Stimulated activated CD8-positive, alpha-beta memory T cell treated with anti-CD3 and anti-CD28 coated beads, Interleukin-4, amount 100 ng/mL, for 48 hours (primary cell): ENCODE measurements around the gene KCNMB1.

Experiments
- DNase-seq: peaks from one replicate; pipeline ENCODE4 v3.0.0-alpha.2; 2020

Gene KCNMB1

GRCh38 chr5:170388818-170389549 is at the start of gene KCNMB1:
TSS of gene KCNMB1 (minus strand) at chr5:170389367. CDS start at chr5:170385447, 3,920 bp downstream.
- DNase-seq = no peak

GRCh38 chr5:170438581-170438980 is 49.4 kb upstream of the KCNMB1 start:
- DNase-seq = no peak

GRCh38 chr5:170437621-170438375 is 48.6 kb upstream of the KCNMB1 start:
- no peak for DNase-seq

GRCh38 chr5:170436335-170436734 is 47.2 kb upstream of the KCNMB1 start:
- DNase-seq = no peak

GRCh38 chr5:170434966-170435605 is 45.9 kb upstream of the KCNMB1 start:
- DNase-seq = peak; percentile 78

- no peak for DNase-seq
Observed at GRCh38 chr5:170432669-170433068, 43.5 kb upstream of the KCNMB1 start.

GRCh38 chr5:170431571-170431970 is 42.4 kb upstream of the KCNMB1 start:
- no peak for DNase-seq

- DNase-seq = no peak
Observed at GRCh38 chr5:170430866-170431437, 41.8 kb upstream of the KCNMB1 start.

GRCh38 chr5:170430256-170430655 is 41.1 kb upstream of the KCNMB1 start:
- no peak for DNase-seq

GRCh38 chr5:170429014-170429413 is 39.8 kb upstream of the KCNMB1 start:
- no peak for DNase-seq

GRCh38 chr5:170427672-170428236 is 38.6 kb upstream of the KCNMB1 start:
- no peak for DNase-seq

- no peak for DNase-seq
Observed at GRCh38 chr5:170426786-170427185, 37.6 kb upstream of the KCNMB1 start.

- DNase-seq = no peak
Observed at GRCh38 chr5:170426149-170426767, 37.1 kb upstream of the KCNMB1 start.

GRCh38 chr5:170425731-170426130 is 36.6 kb upstream of the KCNMB1 start:
- DNase-seq = no peak

GRCh38 chr5:170424629-170425028 is 35.5 kb upstream of the KCNMB1 start:
- DNase-seq = no peak

GRCh38 chr5:170423692-170424091 is 34.5 kb upstream of the KCNMB1 start:
- DNase-seq = no peak

GRCh38 chr5:170421826-170422225 is 32.7 kb upstream of the KCNMB1 start:
- no peak for DNase-seq

GRCh38 chr5:170420806-170421412 is 31.7 kb upstream of the KCNMB1 start:
- DNase-seq = peak; percentile 61

- no peak for DNase-seq
Observed at GRCh38 chr5:170419643-170420042, 30.5 kb upstream of the KCNMB1 start.

- DNase-seq = no peak
Observed at GRCh38 chr5:170418736-170419135, 29.6 kb upstream of the KCNMB1 start.

- no peak for DNase-seq
Observed at GRCh38 chr5:170416526-170416925, 27.4 kb upstream of the KCNMB1 start.

GRCh38 chr5:170414786-170415185 is 25.6 kb upstream of the KCNMB1 start:
- DNase-seq = no peak
